ENCODE results near the gene LRRC74A.

LRRC74A gene

DNA sequence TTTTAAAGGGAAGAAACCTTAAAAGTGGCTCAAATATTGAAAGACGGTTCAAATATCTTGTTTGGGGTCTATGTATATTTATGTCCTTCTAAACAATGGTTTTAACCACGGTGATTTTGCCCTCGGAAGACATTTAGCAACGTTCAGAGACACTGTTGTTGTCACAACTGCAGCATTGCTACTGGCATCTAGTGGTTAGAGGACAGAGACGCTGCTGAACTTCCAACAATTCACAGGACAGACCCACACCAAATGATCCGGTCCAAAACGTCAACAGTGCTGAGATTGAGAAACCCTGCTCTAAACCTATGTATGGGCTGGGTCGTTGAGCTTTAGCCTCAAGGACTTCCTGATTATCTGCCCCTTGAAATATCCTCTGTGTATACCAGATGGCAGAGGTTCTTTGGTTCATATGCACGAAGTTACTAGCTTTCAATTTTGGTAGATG lies 15.2 kb upstream of the LRRC74A start:
- peak; percentile 55 for DNase-seq

DNA sequence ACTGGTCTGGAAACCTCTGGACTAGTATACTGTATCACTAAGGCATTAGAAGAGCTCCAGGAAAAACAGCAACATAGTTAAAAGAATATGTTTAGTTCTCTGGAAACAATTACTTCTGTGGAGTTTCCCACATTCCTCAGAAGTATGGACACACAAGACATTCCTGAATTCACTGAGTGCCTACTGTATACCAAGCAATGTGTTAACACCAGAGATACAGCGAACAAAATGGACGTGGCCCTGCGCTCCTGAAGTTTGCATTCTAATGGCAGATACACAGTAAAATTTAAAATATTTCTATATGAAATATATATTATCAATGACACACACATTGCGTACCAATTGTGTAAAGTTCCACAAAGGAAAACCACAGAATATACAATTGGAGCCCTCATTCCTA lies 14.6 kb upstream of the LRRC74A start:
- peak; percentile 1 for DNase-seq

DNA sequence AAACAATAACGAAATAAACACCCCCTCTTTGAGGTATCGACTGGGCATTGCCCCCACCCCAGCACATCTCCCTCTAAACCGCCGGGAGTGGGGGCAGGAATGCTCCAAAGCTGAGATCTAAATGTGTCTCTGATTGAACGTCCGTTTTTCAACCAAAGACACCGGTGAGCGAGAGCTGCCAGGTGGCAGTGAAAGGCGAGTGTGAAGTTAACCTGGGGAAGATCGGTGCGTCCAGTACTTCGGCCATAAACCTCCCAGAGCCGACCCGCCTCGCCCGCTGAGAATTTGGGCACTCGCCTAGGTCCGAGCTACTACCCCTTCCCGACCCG lies 14.2 kb upstream of the LRRC74A start:
- no peak for DNase-seq

DNA sequence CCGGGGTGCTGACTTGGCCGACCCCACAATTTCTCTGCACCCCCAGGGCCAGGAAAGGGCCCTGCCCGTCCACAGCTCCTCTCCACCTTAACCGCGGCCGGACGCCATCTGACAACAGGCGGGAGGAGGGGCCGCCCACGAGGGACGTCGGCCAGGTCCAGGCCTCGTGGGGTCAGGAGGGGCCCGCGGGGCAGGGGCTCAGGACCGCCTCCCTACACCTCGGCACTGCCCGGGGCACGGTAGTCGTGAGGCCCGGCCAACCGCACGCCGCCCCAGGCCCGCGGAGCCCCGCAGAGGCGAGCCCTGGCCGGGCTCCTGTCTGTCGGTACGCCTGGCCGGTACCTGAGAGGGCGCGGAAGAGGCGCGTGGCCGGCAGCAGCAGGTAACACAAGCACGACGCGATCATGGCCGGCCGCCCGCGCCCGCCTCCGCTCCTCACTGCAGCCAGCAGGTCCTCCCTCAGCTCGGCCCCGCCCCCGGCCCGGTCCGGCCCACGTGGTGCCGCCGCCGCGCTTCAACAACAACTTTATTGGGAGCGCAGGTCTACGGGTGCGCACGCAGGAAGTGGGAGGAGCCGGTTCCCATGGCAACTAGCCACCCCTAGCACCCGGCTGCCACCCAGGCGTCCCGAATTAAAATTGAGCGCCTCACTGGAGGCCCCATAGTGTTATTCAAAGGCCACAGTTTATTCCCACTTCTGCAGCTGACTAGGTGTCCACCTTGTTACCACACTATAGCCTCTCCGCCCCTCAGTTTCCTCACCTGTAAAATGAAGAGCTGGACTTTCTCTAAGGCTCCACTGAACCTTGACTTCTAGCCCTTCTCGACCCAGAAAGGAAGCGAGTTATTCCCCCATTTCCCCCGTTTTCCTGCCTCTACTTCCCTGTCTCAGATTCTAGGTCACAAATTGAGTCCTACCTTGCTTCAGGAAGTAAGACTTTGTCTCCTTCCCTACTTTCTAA lies 13.5 kb upstream of the LRRC74A start, which contains the start of gene ANGEL1:
Gene ANGEL1 (minus strand): TSS at position 461 of the 962 bp plus-strand sequence. CDS start 55 bp downstream, at position 406.
- DNase-seq, result peak; percentile 85

DNA sequence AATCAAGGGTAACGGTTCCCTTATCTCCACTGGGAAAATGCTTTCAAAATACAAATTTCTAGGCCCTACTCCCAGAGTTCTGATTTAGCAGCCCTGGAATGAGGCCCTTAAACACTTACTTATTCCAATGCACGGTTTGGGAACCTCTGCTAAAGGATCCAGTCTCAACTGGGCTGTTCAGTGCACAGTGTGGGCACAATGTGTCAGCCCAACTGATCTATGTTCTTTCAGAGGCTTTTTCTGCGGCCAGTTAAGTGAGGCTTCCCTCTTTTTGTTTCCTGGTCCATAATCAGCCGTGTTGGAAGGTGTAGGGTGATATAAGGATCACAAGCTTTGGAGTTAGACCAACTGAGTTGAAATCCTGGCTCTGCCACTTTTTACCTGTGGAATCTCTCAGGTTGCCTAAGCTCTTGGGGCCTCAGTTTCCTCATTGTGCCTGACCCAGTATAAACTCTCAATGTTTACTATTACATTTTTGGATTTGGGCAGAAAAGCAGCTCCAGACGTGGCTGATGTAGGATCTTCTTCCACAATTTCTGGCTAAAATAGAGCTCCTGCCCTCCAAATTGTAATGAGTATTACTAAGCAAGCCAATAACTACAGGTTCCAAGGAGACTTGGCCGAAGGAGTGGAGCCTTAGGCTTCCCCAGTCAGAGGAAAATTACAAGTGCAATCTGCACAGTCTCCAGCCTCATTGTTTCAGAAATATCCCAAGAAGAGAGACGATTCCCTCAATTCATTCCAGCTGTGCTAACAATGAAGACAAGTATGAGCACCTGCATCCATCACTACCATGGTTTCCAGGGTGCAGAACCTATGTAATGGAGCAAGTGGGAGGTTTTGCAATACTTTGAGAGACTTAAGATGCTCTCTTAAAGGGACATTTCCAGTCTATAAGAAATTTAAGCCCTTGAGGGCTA lies 11.2 kb upstream of the LRRC74A start:
- DNase-seq, result no peak

DNA sequence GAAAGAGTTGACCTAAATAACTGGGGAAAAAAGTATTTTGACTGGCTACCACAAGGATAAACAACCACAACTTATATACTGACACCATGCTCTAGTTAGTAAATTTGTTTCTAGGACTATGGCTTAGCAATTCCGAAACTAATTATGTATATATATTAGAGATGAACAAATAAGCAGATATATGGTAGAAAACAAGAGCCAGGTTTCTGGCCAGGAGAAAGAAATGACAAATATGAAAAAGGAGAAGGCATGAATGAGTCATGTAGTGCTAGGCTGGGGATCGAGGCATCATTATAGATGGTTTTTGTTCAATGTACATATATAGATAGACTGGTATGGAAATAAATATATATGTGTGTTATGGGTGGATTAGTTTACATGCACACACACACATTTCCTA lies 5.5 kb upstream of the LRRC74A start:
- no peak for DNase-seq

DNA sequence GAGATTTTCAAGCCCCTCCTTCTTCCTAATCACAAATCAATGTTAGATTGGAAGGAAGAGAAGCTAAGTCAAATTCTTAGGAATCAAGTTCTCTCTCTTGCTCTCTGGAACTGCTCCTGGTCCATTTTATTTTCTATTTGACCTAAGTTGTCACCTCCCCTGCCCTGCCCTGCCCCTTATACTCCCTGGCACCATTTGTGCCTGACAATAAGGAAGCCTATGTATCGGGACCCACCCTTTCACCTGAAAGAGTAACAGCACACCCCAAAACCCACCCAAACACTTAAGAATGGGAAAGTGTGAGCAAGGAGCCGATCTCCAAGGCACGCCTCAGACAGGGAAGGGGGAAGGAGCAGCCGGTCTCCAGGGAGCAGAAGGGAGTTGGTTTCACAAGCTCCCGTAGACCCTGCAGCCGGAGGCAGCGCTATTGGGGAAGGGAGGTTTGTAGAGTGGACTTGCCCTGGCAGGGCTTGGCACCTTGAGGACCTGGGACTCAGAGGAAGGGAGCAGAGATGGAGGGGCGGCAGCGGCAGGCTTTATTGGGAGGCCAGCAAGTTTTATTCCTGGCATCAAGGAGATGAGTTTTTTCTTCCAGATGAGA lies 1.6 kb downstream of the LRRC74A start:
- DNase-seq, result no peak

DNA sequence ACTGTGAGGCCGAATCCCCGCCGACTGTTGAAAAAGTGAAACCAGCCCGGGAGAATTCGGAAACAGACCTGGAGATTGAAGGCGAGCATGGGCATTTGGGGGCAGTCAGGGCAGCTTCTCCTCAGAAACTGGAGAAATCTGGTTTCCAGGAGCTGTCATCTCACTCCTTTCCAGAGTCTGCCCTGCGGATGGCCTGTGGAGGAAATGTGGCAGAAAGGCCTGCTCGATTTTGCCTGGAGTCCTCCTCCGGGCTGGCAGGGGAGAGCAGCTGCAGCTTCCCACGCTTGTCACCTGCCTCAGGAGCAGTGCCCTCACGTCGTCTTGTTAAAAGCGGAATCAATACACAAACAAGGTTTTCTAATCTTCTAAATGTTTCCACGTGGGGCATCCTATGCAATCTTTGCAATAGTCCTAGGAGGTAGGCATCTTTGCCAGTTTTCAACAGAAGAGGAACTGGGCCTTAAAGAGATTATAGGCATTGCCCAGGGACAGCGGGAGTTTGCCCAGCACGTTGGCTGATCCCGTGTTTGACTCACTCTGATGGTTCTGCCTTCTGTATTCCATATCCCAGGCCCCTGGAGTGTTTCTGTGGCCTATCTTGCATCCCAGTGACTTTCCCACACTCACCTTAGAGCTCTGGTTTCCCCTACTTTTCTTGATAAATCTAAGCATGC lies 2.3 kb downstream of the LRRC74A start:
- no peak for DNase-seq

DNA sequence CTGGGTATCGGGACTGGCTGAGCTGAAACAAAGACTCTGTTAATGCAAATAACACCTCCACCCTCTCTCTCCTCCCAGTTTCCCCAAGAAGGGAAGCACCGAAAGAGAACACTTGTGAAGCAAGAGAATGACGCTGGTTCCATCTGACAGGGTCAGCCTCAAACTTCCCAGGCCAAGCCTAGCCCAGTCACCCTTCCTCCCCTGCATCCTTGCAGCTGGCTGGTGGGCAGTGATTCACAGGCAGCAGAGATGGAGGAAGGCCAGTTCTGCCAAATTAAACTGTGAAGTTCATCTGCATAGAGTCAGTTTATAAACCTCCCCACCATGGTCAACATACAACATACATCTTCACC lies 2.8 kb downstream of the LRRC74A start:
- DNase-seq, result no peak

DNA sequence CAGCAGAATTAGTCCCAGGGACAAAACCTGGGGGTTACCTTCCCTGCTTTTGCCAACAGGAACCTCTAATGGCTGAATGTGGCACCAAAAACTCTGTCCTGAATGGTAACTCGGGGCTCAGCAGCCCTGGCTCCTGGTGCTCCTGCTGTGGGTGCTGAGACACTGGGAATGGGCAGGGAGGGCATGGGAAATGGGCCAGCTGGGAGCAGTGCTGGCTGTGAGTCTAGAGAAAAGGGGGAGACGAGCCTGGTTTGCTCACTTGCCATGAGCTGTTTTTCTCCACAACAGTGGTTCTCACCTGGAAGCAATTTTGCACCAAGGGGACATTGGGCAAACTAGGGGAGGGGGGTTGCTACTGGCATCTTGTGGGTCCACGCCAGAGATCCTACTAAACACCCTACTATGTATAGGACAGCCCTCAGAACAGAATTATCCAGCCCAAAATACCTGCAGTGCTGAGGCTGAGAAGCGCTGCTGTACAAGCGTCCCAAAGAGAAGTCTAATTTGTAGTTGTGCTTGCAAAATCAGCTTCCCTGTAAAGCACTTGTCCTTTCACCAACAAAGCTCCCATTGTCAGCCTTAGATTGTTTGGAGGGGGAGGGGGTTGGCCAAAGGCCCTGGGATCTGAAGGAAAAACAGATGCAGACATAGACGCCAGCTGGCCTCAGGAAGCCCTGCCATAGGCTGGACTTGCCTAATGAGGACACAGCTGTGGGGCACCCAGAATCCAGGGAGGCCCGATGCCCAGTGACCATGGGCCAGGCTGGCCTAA lies 3.6 kb downstream of the LRRC74A start:
- no peak for DNase-seq

DNA sequence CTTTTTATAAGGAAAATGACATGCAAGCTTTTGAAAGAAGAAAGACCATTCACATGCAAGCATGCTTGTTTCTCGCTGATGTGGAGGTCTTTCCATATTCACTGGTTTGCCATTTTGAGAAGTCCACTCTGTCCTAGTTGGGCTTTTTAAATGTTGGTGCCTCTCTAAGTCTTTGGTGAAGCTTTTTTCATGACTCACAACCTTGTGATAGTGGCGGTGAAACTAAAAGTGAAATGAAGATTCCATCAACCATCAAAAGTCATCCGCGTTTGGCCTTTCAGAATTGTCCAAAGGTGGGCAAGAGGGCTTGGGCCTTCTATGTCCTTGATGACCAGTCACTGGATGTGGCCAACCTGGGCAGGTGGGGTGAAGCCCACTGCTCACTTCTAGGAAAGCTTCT lies 4.3 kb downstream of the LRRC74A start:
- no peak for DNase-seq

DNA sequence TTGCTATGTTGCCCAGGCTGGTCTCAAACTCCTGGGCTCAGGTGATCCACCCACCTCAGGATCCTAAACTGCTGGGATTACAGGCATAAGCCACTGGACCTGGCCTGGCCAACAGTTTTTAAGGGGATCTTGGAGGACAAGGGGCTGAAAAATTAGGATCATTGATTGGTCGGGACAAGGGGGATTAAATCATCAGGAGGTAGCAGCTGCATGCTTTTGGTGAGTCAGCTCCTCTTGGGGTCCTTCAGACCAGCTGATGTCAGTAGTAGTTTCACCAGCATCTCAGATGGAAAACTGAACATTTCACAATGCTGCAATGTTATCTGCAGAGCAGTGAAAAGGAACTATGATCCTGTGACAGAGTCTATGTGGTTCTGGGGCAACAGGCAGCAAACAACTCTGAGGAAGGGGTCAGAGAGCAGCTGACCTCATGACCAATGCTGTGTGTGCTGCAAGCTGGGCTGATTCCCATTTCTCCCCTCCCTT lies 6.3 kb downstream of the LRRC74A start:
- no peak for DNase-seq

DNA sequence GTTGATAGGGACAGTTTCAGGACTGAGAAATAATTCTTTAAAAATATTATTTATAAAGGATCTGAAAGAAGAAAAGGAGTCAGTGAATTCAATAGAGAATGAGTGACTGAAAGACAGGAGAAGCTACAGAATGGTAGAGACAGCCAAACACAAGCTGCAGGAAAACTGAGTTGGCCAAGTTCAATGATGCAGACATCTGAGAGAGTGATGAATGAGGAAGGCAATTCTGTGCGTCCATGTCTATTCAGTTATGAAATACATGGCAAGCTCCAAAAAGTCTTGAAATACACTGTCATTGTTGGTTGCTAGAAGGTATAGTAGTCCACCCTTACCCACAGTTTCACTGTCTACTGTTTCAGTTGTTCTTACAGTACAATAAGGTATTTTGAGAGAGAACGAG lies 6.8 kb downstream of the LRRC74A start:
- no peak for DNase-seq

DNA sequence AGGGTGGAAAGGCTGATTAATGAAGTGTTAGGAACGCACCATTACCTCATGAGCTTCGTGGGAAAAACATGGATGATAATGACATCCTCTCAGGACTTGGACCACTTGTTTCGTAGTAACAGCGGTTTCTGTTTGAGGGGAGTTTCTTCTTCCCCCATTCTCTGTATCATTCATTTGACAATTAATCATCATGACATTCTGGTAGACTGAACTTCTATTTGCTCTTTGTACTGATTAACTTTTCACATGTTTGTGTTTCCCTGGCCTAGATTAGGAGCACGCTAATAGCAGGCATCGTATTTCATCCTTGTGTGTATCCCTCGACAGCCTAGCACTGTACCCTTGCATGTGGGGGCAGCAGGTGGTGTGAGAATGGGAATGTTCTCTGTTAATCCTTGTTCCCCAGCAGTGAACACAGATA lies 8.0 kb downstream of the LRRC74A start:
- no peak for DNase-seq

DNA sequence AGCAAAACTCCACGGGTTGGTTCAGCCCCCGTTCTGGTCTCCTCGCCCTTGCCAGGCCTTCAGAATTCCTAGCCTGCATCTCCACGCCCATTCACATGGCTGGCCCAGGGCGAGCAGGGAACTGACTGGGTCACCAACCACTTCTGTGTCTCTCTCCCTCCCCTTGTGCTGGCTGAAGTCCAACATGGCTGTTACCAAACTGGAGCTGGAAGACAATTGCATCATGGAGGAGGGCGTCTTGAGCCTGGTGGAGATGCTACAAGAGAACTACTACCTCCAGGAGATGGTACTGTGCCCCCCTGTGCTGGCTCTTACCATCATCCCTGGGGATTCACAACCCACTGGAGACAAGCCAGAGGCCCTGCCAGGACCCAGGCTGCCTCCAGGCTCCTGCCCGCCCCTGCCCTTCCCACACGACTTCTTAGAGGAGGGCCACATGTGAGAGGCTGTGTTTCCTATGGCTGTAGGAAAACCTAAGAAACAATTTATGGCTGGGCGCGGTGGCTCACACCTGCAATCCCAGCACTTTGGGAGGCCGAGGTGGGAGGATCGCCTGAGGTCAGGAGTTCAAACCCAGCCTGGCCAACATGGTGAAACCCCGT lies 9.9 kb downstream of the LRRC74A start:
- DNase-seq, result no peak

DNA sequence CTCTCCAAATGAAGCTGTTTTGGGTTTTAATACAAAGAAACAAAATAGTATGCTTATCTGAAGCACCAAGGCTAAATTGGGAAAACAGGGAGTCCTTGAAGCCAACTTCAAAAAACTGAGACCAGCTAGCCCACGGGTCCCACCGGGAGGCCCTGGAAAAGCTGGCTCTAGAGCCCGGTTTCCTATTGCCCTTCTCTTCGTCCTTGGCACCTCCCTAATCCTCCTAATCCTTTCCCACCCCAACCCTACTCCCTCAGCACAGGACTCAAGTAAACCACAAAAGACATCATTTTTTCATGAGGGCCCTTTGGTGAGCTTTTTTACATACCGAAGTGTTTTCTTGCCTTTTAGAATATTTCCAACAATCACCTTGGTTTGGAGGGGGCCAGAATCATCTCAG lies 11.3 kb downstream of the LRRC74A start:
- DNase-seq, result no peak

DNA sequence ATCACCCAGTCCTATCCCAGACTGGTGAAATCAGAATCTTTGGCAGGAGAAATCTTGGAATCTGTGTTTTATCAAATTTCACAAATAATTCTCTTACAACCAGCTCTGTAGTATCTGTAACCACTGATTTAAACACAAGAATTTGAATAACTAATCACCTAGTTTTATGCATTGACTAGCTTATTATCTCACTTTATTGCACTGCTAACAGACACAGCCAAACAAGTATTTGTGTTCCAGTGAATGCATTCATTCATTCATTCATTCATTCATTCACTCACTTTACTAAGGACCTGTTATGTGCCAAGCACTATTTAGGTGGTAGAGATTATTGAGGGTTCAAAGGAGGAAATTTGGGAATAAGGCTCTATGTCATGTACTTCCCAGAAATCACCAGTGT lies 16.2 kb downstream of the LRRC74A start:
- no peak for DNase-seq

DNA sequence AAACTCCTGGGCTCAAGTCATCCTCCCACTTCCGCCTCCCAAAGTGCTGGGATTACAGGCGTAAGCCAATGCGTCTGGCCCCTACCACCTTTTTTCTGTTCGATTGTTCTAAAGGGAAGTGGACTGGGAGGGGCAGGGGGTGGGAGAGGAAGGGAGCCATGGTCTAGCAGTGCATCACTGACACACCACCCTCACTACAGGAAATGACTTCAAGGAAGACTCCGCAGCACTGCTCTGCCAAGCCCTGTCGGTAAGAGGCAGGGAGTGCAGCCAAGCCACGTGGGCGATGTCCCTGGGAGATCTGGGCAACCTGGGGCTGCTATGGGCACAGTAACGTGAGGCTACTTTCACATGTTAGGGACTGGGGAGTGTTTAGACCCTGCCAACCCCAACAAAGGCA lies 18.0 kb downstream of the LRRC74A start:
- no peak for DNase-seq

DNA sequence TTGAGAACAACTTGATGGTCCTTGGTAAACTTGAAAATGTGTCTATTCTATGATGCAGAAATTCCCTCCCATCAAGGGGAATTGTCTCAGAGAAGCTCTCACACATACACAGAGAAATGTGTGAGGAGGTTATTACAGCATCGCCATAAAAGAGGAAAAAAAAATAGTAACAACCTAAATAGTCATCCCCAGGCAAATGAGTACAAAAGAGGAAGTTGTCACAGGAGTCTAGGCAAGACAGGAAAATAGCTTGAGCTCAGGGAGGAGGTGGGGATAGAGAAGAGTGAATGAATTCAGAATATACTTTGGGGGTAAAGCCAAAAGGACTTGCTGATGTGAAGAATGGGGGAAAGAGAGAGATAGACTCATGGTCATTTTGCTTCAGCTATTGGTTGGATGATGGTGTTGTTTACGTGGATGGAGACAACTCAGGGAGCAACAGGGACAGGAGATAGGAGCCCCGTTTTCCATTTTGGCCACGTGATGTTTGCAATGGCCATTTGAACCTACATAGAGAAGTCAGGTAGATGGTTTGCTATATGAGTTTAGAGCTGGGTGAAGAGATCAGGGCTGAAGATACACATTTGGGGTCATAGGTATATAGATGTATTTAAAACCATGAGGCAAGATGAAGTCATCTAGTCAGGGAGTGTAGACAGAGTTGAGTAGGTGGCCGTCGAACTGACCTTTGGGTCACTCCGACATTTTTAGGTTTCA lies 20.3 kb downstream of the LRRC74A start:
- DNase-seq, result peak; percentile 44

DNA sequence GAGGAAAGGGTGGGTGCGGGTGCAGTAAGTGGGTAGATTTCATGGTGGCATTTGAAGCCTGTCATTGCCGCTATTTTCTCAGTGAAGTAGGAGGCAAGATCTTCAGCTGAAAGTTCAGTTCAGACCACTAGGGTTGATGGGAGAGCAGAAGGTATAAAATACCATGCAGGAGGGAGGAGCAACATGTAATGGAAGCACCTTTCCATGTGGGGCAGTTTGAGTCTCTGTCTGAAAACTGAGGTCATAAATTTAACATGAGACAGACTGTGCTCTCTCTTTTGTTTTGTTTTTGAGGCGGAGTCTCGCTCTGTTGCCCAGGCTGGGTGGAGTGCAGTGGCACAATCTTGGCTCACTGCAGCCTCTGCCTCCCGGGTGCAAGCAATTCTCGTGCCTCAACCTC lies 22.7 kb downstream of the LRRC74A start:
- no peak for DNase-seq

DNA sequence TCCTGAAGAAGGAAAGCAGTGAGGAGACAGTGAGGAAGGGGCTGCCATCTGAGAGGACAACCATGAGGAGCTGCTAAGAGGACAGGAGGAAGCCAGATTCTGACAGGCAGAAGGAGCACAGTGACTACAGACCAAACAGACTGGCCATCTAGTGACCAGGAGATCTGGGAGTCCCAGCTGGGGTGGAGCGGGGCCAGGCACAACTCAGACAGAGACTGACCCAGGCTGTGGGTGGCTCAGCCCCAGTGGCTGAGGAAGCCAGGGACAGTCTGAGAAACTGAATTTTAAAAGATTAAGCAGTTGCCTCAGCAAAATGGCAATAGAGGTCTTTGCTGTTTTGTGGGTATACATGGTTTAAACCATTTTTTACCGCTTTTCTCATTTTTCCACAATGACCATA lies 28.9 kb downstream of the LRRC74A start:
- DNase-seq, result no peak

All from KG1 (cell line).